Measurements from ENCODE around the gene ACOXL.
"Not testable (repeated sequence)": the region's sequence is repeated elsewhere in the genome, so short reads cannot be mapped to it uniquely, and the experiment has no call there.

ACOXL gene

GRCh38 chr2:110960281-110960680, 227.9 kb downstream of the ACOXL start:
- DNase-seq (ENCODE audit: low spot score), result no peak
- in situ Hi-C loops (cut with MboI; ENCODE audit: low sequenced_read_pairs, unreplicated experiment), result no loop called here
- no peak for TF ChIP-seq CTCF (IDR thresholded peaks at IDR 0.05; ENCODE audit: borderline replicate concordance, control extremely low read depth, extremely low read depth, insufficient read depth, missing control alignments)

GRCh38 chr2:110960954-110961353, 228.6 kb downstream of the ACOXL start:
- no peak for DNase-seq (ENCODE audit: low spot score)
- TF ChIP-seq CTCF (IDR thresholded peaks at IDR 0.05; ENCODE audit: borderline replicate concordance, control extremely low read depth, extremely low read depth, insufficient read depth, missing control alignments), result no peak
- in situ Hi-C loops (cut with MboI; ENCODE audit: low sequenced_read_pairs, unreplicated experiment), result no loop called here

- DNase-seq (ENCODE audit: low spot score); in situ Hi-C loops (cut with MboI; ENCODE audit: low sequenced_read_pairs, unreplicated experiment): not testable (repeated sequence)
Measured at GRCh38 chr2:110961643-110962042, 229.3 kb downstream of the ACOXL start.

GRCh38 chr2:110969696-110970095, 237.3 kb downstream of the ACOXL start:
- in situ Hi-C loops (cut with MboI; ENCODE audit: low sequenced_read_pairs, unreplicated experiment), result no loop called here
- TF ChIP-seq CTCF (IDR thresholded peaks at IDR 0.05; ENCODE audit: borderline replicate concordance, control extremely low read depth, extremely low read depth, insufficient read depth, missing control alignments), result no peak
- no peak for DNase-seq (ENCODE audit: low spot score)

- no peak for DNase-seq (ENCODE audit: low spot score)
- in situ Hi-C loops (cut with MboI; ENCODE audit: low sequenced_read_pairs, unreplicated experiment), result no loop called here
- TF ChIP-seq CTCF (IDR thresholded peaks at IDR 0.05; ENCODE audit: borderline replicate concordance, control extremely low read depth, extremely low read depth, insufficient read depth, missing control alignments), result no peak
Measured at GRCh38 chr2:110970201-110970600, 237.8 kb downstream of the ACOXL start.

- no peak for TF ChIP-seq CTCF (IDR thresholded peaks at IDR 0.05; ENCODE audit: borderline replicate concordance, control extremely low read depth, extremely low read depth, insufficient read depth, missing control alignments)
- in situ Hi-C loops (cut with MboI; ENCODE audit: low sequenced_read_pairs, unreplicated experiment), result no loop called here
- DNase-seq (ENCODE audit: low spot score), result no peak
Measured at GRCh38 chr2:110971811-110972210, 239.4 kb downstream of the ACOXL start.

GRCh38 chr2:110973262-110973661, 240.9 kb downstream of the ACOXL start:
- DNase-seq (ENCODE audit: low spot score), result no peak
- TF ChIP-seq CTCF (IDR thresholded peaks at IDR 0.05; ENCODE audit: borderline replicate concordance, control extremely low read depth, extremely low read depth, insufficient read depth, missing control alignments), result no peak
- in situ Hi-C loops (cut with MboI; ENCODE audit: low sequenced_read_pairs, unreplicated experiment), result no loop called here

Measured in GM13976 (cell line).